T-helper 1 cell treated with Interleukin-12 subunit alpha and Interleukin-12 subunit beta and Interleukin-4 antibody, amounts not matched to agents 30 μg/mL and 1 μg/mL, for 36 hours (primary cell): ENCODE results near the gene SLC27A6.

ENCODE experiments used
- H3K27ac Mint-ChIP-seq: one replicate; pipeline ENCODE4 v1.8.0; 2021; ENCODE audit warnings: mild to moderate bottlenecking, mixed read lengths
- H3K27me3 Mint-ChIP-seq: one replicate; pipeline ENCODE4 v1.8.0; 2021; ENCODE audit warnings: low read depth, mixed read lengths
- H3K36me3 Mint-ChIP-seq: one replicate; pipeline ENCODE4 v1.8.0; 2021; ENCODE audit warnings: low read depth, mixed read lengths
- H3K4me1 Mint-ChIP-seq: one replicate; pipeline ENCODE4 v1.8.0; 2021; ENCODE audit warnings: low read depth, mixed read lengths
- H3K4me3 Mint-ChIP-seq: one replicate; pipeline ENCODE4 v1.8.0; 2021; ENCODE audit warnings: mild to moderate bottlenecking, moderate library complexity, mixed read lengths
- H3K9me3 Mint-ChIP-seq: one replicate; pipeline ENCODE4 v1.8.0; 2021; ENCODE audit warnings: mixed read lengths

SLC27A6 gene

DNA sequence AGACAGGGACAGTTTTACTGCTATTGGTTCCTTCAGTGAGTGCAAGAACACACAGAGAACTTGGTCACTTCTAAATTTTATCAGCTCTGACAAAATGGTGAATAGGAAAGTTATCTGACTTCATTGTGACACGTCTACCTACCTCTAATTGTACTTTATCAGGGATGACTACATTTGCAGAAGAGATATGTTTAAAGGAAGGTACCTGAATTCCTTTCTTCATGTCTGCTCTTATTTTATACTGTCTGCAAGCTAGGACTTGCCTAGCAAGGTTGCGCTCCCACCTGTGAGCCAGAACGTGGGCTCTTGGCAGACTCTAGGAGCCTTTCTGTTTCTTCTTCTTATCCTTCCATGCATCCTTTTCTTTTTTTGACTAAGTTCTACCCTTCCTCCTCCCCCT is 1.6 kb downstream of the SLC27A6 start:
- Mint-ChIP-seq H3K27ac (no peak overlapping the region), H3K36me3 (no peaks in the 10 kb centered on the region), H3K27me3 (peaks cover 9% of the 10 kb centered on the region), H3K9me3 (no peaks in the 10 kb centered on the region), H3K4me1 (no peaks in the 10 kb centered on the region), H3K4me3 (no peak overlapping the region)

DNA sequence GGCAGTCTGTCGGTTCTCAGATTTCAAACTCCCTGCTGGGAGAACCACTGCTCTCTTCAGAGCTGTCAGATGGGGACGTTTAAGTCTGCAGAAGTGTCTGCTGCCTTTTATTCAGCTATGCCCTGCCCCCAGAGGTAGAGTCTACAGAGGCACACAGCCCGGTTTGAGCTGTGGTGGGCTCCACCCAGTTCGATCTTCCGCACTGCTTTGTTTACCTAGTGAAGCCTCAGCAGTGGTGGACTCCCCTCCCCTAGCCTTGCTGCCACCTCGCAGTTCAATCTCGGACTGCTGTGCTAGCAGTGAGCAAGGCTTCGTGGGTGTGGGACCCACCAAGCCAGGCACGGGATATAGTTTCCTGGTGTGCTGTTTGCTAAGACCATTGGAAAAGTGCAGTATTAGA is 8.0 kb downstream of the SLC27A6 start:
- no peaks in the 10 kb centered on the region for H3K4me1 Mint-ChIP-seq
- no peaks in the 10 kb centered on the region for H3K27me3 Mint-ChIP-seq
- H3K27ac Mint-ChIP-seq = no peak overlapping the region
- no peaks in the 10 kb centered on the region for H3K36me3 Mint-ChIP-seq
- H3K4me3 Mint-ChIP-seq = no peak overlapping the region
- H3K9me3 Mint-ChIP-seq = peaks cover 7% of the 10 kb centered on the region

DNA sequence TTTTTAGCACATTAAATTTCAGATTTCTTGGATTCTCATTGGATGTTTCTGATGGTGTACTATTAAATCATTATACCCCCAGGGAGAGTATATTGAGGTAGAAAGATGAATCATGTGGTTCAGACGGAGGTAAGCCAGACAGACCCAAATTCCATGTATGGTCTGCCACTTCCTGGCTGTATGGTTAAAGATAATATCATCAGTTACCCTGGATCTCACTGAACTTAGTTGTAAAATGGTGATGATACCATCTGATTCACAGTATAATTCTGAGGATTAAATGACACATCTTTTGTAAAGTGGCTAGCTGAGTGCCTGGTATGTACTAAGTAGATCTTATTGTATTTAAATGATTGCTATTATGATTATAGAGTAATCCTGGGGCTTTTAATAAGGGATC is 9.3 kb downstream of the SLC27A6 start:
- no peak overlapping the region for H3K4me3 Mint-ChIP-seq
- no peaks in the 10 kb centered on the region for H3K27me3 Mint-ChIP-seq
- H3K36me3 Mint-ChIP-seq = no peaks in the 10 kb centered on the region
- H3K4me1 Mint-ChIP-seq = no peaks in the 10 kb centered on the region
- peaks cover 7% of the 10 kb centered on the region for H3K9me3 Mint-ChIP-seq
- no peak overlapping the region for H3K27ac Mint-ChIP-seq

DNA sequence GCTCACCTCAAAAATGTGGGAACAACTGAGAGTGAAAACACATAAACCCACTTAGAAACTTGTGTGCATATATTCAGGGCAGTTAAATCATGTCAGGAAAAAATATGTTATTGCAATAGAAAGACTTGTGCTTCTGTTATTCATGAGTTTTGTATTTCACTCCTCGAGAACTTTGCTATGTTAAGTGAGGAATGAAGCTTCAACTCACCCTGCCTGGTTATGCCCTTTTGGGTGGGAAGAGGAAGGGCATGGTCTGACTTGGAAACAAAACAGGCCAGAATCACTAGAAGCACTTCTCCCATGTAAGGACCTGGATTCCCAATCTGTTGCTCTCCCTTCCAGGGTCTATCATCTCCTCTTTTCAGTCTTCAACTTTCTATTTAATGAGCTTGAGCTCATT is 14.5 kb downstream of the SLC27A6 start:
- no peaks in the 10 kb centered on the region for H3K27me3 Mint-ChIP-seq
- no peaks in the 10 kb centered on the region for H3K36me3 Mint-ChIP-seq
- no peaks in the 10 kb centered on the region for H3K9me3 Mint-ChIP-seq
- no peak overlapping the region for H3K27ac Mint-ChIP-seq
- H3K4me1 Mint-ChIP-seq = no peaks in the 10 kb centered on the region
- H3K4me3 Mint-ChIP-seq = no peak overlapping the region

DNA sequence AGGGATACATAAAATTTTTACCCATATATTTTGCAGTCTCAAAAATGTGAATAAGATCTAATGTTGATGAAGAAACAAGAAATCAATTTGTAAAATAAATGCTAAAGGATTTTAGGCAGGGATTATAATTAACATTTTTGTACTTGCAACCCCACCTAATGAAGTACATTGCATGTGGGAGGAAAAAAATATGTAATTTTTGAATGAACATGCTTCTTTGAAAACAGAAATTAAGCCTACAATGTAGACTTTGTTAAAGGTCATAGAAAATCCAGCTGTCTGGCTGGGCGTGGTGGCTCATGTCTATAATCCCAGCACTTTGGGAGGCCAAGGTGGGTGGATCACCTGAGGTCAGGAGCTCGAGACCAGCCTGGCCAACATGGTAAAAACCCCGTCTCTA is 15.6 kb downstream of the SLC27A6 start:
- Mint-ChIP-seq H3K9me3 (no peaks in the 10 kb centered on the region), H3K4me1 (no peaks in the 10 kb centered on the region), H3K27me3 (no peaks in the 10 kb centered on the region), H3K4me3 (no peak overlapping the region), H3K36me3 (no peaks in the 10 kb centered on the region), H3K27ac (no peak overlapping the region)

DNA sequence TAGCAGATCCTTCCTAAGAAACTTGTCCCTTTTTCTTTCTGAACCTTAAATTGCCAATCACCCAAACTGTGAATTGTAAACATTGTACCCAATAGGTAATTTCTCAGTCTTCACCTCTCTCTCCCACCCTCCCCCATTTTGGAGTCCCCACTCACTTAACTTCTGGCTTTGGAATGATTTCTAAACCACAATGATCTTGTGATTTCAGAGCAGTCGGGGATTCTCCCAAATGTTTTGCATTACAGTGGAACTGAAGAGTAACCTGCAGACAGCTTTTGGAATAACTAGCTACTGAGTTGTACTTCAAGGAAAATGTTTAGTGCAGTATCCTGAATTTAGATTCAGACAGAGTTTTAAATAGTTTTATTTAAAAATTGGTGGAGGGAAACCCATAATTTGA is 19.2 kb downstream of the SLC27A6 start:
- Mint-ChIP-seq H3K4me1 (no peaks in the 10 kb centered on the region), H3K9me3 (no peaks in the 10 kb centered on the region), H3K36me3 (no peaks in the 10 kb centered on the region), H3K27me3 (no peaks in the 10 kb centered on the region), H3K27ac (no peak overlapping the region), H3K4me3 (no peak overlapping the region)

DNA sequence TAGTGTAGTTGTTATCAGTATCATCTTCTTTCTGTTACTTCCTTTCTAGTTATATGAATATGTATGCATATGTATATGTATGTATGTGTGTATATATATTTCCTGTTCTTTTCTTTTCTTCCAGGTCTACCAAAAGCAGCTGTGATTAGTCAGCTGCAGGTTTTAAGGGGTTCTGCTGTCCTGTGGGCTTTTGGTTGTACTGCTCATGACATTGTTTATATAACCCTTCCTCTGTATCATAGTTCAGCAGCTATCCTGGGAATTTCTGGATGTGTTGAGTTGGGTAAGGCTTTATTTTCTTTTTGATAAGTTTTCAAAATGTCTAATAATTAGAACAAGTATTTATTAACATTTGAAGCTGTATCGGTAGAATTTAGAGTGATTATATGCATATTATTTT is 23.2 kb downstream of the SLC27A6 start:
- no peak overlapping the region for H3K27ac Mint-ChIP-seq
- no peak overlapping the region for H3K4me3 Mint-ChIP-seq
- no peaks in the 10 kb centered on the region for H3K9me3 Mint-ChIP-seq
- H3K27me3 Mint-ChIP-seq = no peaks in the 10 kb centered on the region
- H3K36me3 Mint-ChIP-seq = no peaks in the 10 kb centered on the region
- H3K4me1 Mint-ChIP-seq = no peaks in the 10 kb centered on the region

DNA sequence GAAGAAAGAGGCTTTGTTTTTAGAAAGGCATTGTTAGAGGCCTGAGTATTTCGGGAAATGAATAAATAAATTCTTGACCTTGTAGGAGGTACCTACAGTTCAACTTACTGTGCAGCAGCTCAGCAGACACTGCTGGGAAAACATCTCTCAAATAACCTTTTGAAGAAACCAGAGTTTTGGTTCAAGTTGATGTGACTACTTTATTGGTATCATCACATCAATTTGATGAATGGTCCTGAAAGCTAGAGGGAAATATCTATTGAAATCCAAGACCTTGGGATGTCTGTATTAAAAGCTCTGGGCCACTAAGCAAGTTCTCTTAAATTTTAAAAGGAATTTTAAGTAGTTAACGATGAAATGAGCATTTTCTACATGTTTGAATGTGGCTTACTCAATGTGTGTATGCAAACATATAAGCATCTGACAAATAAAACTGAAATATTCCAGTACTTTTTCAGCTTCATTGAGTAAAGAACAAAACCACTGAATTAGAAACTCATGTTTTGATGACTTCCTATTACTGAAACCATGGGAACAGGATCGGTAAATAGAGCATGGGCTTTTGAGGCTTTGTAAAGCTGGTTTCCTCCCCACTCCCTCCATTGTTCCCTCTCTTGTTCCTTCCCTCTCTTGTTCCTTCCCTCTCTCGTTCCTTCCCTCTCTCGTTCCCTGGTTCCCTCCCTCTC is 36.7 kb downstream of the SLC27A6 start:
- Mint-ChIP-seq H3K4me3 (no peak overlapping the region), H3K9me3 (no peaks in the 10 kb centered on the region), H3K36me3 (no peaks in the 10 kb centered on the region), H3K27me3 (no peaks in the 10 kb centered on the region), H3K27ac (no peak overlapping the region), H3K4me1 (no peaks in the 10 kb centered on the region)

DNA sequence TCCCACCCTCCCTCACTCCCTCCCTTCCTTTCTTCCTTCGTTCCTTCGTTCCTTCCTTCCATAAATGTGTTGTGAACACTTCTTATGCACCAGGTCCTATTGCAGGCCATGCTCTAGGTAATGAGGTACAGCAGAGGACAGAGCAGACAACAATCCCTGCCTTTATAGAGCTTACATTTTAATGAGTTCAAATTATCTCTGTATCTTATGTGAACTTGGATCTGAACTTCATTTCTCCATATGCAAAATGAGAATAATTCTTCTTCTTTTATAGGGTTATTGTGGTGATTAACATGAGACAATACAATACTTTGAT is 37.2 kb downstream of the SLC27A6 start:
- Mint-ChIP-seq H3K36me3 (no peaks in the 10 kb centered on the region), H3K27ac (no peak overlapping the region), H3K4me3 (no peak overlapping the region), H3K9me3 (no peaks in the 10 kb centered on the region), H3K4me1 (no peaks in the 10 kb centered on the region), H3K27me3 (no peaks in the 10 kb centered on the region)

DNA sequence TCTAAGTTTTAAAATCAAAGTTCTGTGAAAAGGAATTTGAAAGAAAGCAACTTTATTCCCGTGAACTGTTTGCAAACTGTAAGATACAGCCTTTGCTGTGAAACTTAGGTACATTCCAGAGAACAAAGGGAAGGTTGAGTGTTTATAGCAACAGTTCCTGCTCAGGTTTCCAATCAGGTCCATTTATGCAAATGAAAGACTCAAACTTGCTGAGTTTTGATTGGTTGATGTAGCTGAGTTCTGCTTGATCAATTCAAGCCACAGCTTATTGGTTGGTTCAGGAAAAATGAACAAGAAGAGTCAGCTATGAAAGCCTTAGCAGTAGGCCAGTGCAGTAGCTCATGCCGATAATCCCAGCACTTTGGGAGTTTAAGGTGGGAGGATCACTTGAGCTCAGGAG is 37.9 kb downstream of the SLC27A6 start:
- Mint-ChIP-seq H3K27ac (no peak overlapping the region), H3K4me3 (no peak overlapping the region), H3K9me3 (no peaks in the 10 kb centered on the region), H3K27me3 (no peaks in the 10 kb centered on the region), H3K36me3 (no peaks in the 10 kb centered on the region), H3K4me1 (no peaks in the 10 kb centered on the region)

DNA sequence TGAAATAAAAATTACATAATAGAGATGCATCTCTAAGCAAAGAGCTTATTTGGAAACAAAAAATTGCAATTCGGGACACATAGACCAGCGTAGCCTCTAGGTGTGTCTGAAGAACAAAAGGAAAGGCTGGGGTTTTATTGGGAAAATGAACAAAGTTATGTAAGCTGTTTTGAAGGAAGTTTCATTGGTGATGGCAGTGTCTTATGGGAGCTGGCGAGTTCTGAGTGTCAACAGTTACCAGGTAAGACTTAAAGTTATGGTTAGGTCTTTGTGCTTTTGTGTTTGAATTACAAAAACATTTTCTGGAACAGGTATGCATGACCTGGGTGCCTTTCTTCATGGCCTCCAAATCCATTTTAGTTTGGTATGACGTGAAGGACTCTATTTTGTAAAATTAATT is 48.9 kb downstream of the SLC27A6 start:
- H3K4me3 Mint-ChIP-seq = no peak overlapping the region
- H3K4me1 Mint-ChIP-seq = no peaks in the 10 kb centered on the region
- H3K36me3 Mint-ChIP-seq = no peaks in the 10 kb centered on the region
- no peak overlapping the region for H3K27ac Mint-ChIP-seq
- no peaks in the 10 kb centered on the region for H3K27me3 Mint-ChIP-seq
- H3K9me3 Mint-ChIP-seq = no peaks in the 10 kb centered on the region

DNA sequence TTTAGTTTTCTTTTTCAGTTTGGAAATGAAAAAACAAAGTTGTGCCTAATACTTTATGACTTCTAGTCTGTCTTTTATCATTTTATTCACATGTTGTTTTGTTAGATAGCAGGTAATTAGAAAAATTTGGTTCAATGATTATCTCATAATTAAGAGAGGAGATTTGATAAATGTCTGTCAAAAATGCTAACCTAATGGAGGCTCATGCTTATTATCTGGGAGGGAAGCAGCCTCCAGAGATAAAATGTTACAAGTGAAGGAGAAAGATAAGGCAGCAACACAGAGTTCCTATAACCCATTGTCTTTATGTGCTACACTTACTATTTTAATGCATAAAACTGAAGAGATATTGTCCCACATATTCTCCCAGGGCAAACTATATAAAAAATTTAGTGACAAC is 53.5 kb downstream of the SLC27A6 start:
- H3K4me1 Mint-ChIP-seq = no peaks in the 10 kb centered on the region
- no peak overlapping the region for H3K27ac Mint-ChIP-seq
- H3K27me3 Mint-ChIP-seq = no peaks in the 10 kb centered on the region
- H3K4me3 Mint-ChIP-seq = no peak overlapping the region
- H3K9me3 Mint-ChIP-seq = no peaks in the 10 kb centered on the region
- H3K36me3 Mint-ChIP-seq = no peaks in the 10 kb centered on the region

DNA sequence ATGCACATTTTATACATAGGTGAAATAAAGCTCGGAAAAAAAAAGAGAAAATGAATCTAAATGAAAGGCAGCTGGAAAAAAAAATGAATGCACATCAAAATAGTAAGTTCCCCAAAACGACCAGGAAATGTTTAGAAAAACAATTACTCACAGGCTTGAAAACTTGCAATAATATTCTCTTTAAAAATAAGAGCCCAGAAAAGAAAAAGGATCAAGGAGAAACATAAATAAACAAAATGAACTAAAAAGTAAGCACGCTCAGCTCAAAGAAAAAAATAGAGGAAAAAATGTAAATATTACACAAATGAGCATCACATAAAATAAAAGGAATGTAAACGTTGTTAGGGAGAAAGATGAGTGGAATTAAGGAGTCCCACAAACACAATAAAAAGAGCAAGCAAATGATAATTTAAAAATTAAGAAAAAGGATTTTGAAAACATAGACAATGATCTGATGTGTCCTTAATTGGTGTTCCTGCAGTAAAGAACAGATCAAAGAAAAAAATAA is 54.2 kb downstream of the SLC27A6 start:
- Mint-ChIP-seq H3K4me3 (no peak overlapping the region), H3K27ac (no peak overlapping the region)

DNA sequence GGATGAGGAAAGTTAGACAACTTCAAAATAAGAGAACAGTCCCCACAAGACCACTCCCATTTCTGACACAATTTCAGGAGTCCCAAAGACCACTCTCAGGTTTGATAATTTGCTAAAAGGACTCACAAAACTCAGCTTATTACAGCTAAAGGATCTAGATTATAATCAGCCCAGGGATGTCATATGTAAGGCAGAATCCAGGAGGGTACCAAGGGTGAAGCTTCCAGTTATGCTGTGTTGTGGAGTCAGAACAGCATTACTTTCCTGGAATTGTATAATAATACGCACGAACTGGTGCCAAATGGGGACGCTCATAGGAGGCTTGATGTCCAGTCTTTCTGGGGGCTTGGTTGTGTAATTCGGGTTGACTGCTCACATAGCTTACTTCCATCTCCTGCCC is 55.4 kb downstream of the SLC27A6 start:
- Mint-ChIP-seq H3K9me3 (no peaks in the 10 kb centered on the region), H3K36me3 (no peaks in the 10 kb centered on the region), H3K27me3 (no peaks in the 10 kb centered on the region), H3K4me3 (no peak overlapping the region), H3K27ac (no peak overlapping the region), H3K4me1 (no peaks in the 10 kb centered on the region)

More for the DNA sequence above, 54.2 kb downstream of the SLC27A6 start:
- Mint-ChIP-seq H3K36me3 (no peaks in the 10 kb centered on the region), H3K9me3 (no peaks in the 10 kb centered on the region), H3K27me3 (no peaks in the 10 kb centered on the region), H3K4me1 (no peaks in the 10 kb centered on the region)

DNA sequence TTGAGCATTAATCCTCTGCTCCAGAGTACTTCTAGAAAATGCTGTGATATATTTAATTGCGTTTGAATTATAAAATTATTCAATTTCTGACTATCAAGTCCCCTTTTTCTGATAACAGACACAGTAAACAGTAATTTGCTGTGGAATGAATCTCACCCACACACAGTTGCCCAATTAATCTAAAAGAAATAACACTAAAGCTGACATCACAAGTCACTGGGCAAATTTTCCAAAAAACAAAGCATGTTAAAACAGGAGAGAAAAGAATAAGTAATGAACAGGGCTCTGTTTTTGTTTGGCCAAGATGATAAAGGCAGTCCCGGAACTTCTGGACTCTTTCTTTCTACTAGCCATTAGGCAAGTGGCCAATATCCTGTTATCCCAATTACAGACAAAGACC is 56.5 kb downstream of the SLC27A6 start:
- Mint-ChIP-seq H3K27me3 (no peaks in the 10 kb centered on the region), H3K27ac (no peak overlapping the region), H3K36me3 (no peaks in the 10 kb centered on the region), H3K4me1 (no peaks in the 10 kb centered on the region), H3K9me3 (no peaks in the 10 kb centered on the region), H3K4me3 (no peak overlapping the region)

DNA sequence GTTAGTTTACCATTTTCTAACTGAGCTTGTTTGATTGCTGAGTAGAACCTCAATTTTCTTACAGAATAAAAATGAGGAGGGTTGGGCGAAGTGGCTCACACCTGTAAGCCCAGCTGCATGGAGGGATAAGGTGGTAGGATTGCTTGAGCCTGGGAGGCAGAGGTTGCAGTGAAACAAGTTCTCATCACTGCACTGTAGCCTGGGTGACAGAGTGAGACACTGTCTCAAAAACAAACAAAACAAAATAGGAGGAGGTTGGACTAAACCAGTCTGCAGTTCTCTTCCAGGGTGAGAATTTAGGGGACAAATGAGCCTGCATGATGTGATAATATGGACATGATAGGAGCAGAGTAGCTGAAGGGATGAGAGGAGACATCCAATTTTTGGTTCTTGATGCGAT is 57.3 kb downstream of the SLC27A6 start:
- Mint-ChIP-seq H3K27me3 (no peaks in the 10 kb centered on the region), H3K9me3 (no peaks in the 10 kb centered on the region), H3K36me3 (no peaks in the 10 kb centered on the region), H3K4me3 (no peak overlapping the region), H3K27ac (no peak overlapping the region), H3K4me1 (no peaks in the 10 kb centered on the region)
